ENCODE data around the gene P2RY2. TPM values are rescaled to one million over a fixed set of nuclear protein-coding genes. Genes with fewer than 3 reads are reported as not detected.

P2RY2 gene
- total RNA-seq, 1 donor: 0.36 TPM

- no peak for DNase-seq (ENCODE audit: insufficient read length, low spot score, missing footprints)
- Histone ChIP-seq H2AFZ (ENCODE audit: low read length) (no peak overlapping the region), H3K27ac (ENCODE audit: low read depth, low read length) (no peak overlapping the region), H3K4me2 (ENCODE audit: insufficient read depth, low read length) (no peak overlapping the region), H3K4me1 (ENCODE audit: insufficient read depth, low read length) (peaks cover 19% of the 10 kb centered on the region), H3K9me3 (ENCODE audit: low read depth, low read length) (no peaks in the 10 kb centered on the region), H3K79me2 (ENCODE audit: insufficient read depth, low read length) (no peaks in the 10 kb centered on the region), H3K27me3 (ENCODE audit: insufficient read depth, low read length) (no peaks in the 10 kb centered on the region), H3K36me3 (ENCODE audit: insufficient read depth, low read length) (no peaks in the 10 kb centered on the region), H4K20me1 (ENCODE audit: insufficient read depth, low read length) (no peaks in the 10 kb centered on the region), H3K4me3 (ENCODE audit: insufficient read depth, low read length) (no peak overlapping the region)
- no peak for TF ChIP-seq CTCF (IDR thresholded peaks at IDR 0.05; ENCODE audit: extremely low read depth, low read depth, low read length)
These were observed 28.8 kb upstream of the P2RY2 start for GRCh38 chr11:73189315-73189714.

GRCh38 chr11:73189723-73190556 lies 28.1 kb upstream of the P2RY2 start:
- no peaks in the 10 kb centered on the region for H3K9me3 ChIP-seq (ENCODE audit: low read depth, low read length)
- no peak for DNase-seq (ENCODE audit: insufficient read length, low spot score, missing footprints)
- no peak overlapping the region for H3K4me2 ChIP-seq (ENCODE audit: insufficient read depth, low read length)
- no peak for TF ChIP-seq CTCF (IDR thresholded peaks at IDR 0.05; ENCODE audit: extremely low read depth, low read depth, low read length)
- no peaks in the 10 kb centered on the region for H4K20me1 ChIP-seq (ENCODE audit: insufficient read depth, low read length)
- H2AFZ ChIP-seq (ENCODE audit: low read length): no peak overlapping the region
- no peak overlapping the region for H3K4me3 ChIP-seq (ENCODE audit: insufficient read depth, low read length)
- H3K4me1 ChIP-seq (ENCODE audit: insufficient read depth, low read length): peaks cover 20% of the 10 kb centered on the region
- H3K79me2 ChIP-seq (ENCODE audit: insufficient read depth, low read length): no peaks in the 10 kb centered on the region
- no peaks in the 10 kb centered on the region for H3K27me3 ChIP-seq (ENCODE audit: insufficient read depth, low read length)
- no peak overlapping the region for H3K27ac ChIP-seq (ENCODE audit: low read depth, low read length)
- no peaks in the 10 kb centered on the region for H3K36me3 ChIP-seq (ENCODE audit: insufficient read depth, low read length)

- H3K9me3 ChIP-seq (ENCODE audit: low read depth, low read length): no peaks in the 10 kb centered on the region
- H3K4me1 ChIP-seq (ENCODE audit: insufficient read depth, low read length): peaks cover 22% of the 10 kb centered on the region
- no peaks in the 10 kb centered on the region for H3K36me3 ChIP-seq (ENCODE audit: insufficient read depth, low read length)
These were observed 27.6 kb upstream of the P2RY2 start for GRCh38 chr11:73190557-73190885.

More at GRCh38 chr11:73190557-73190885, 27.6 kb upstream of the P2RY2 start:
- no peak for TF ChIP-seq CTCF (IDR thresholded peaks at IDR 0.05; ENCODE audit: extremely low read depth, low read depth, low read length)
- H2AFZ ChIP-seq (ENCODE audit: low read length): no peak overlapping the region
- no peak overlapping the region for H3K4me2 ChIP-seq (ENCODE audit: insufficient read depth, low read length)
- DNase-seq (ENCODE audit: insufficient read length, low spot score, missing footprints): no peak
- no peak overlapping the region for H3K27ac ChIP-seq (ENCODE audit: low read depth, low read length)
- H4K20me1 ChIP-seq (ENCODE audit: insufficient read depth, low read length): no peaks in the 10 kb centered on the region
- no peak overlapping the region for H3K4me3 ChIP-seq (ENCODE audit: insufficient read depth, low read length)
- H3K79me2 ChIP-seq (ENCODE audit: insufficient read depth, low read length): no peaks in the 10 kb centered on the region
- H3K27me3 ChIP-seq (ENCODE audit: insufficient read depth, low read length): no peaks in the 10 kb centered on the region
